Measurements from ENCODE around the gene SLC25A19. TPM values are rescaled to one million over a fixed set of nuclear protein-coding genes. Genes with fewer than 3 reads are reported as not detected.

The SLC25A19 gene
- total and polyA plus RNA-seq, 2 of the 8 experiments (the other 6 are each of a cell fraction or from before 2014, with no cell fraction given) = 28.6 to 32.6 TPM

DNA sequence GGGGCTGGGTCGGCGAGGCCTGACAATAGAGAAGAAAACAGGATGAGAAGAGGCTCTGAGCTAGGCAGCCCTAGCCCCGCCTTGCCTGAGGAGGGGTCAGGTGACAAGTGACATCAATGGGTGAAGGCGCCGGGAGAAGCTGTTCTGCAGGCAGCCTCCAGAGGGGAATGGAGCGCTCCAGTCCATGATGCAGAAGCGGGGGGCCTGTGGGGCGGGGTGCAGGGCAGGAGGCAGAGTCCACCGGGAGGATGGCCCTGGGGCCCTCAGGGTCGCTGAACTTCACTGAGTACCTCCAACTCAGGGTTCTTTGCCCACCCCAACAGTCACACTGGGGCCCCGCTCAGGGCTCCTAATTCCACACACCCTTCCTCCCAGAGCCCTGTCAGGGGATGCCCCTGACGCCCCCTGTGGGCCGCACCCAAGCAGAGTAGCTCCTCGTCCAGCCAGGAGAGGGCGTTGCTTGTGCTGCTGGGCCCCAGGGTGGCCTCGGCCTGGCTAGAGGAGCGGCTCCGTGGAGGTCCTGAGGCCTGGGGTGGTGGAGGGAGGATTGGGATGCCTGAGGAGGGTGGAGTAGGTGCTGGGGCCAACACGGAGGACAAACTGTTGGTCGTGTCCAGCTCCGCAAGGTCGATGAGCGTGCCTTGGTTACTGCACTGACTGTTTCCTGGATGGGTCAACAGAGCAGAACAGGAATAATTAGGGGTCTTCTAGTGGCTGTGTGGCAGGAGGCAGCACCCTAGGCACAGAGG, 48.7 kb downstream of the SLC25A19 start:
- H2BK12ac ChIP-seq (ENCODE audit: low read depth, low read length) = 0 out of 2 replicates have a peak overlapping the region, but pooled peaks have one; percentile 17
- H3K14ac ChIP-seq (ENCODE audit: insufficient read length) = no peak overlapping the region
- no peak overlapping the region for H3K9ac ChIP-seq (replicated peaks in 1 of 4; ENCODE audit: extremely low read depth in 1 of 4, low read depth in 3 of 4, low read length in 3 of 4)
- H2BK20ac ChIP-seq (ENCODE audit: low read length) = no peak overlapping the region
- WGBS, 2 experiments (ENCODE audit: extremely low coverage in 1 of 2, insufficient coverage in 1 of 2, insufficient read length in 1 of 2, insufficient replicate concordance in 2 of 2, low coverage in 1 of 2, low lambda C conversion rate in 2 of 2, missing lambda C conversion rate in 1 of 2) = 63% methylated on average over 23 of the region's 23 CpGs; no CpG with 5 or more reads in 1 of the 2 experiments
- H3K4me2 ChIP-seq (ENCODE audit: insufficient read depth in 1 of 2, low read depth in 2 of 2, low read length in 2 of 2) = peak overlapping the region in 1 of 2 experiments; percentile 18; a peak in 1 of 4 replicates
- H3K23me2 ChIP-seq (ENCODE audit: low read depth, low read length) = no peaks in the 10 kb centered on the region
- no peak overlapping the region for H2BK120ac ChIP-seq (replicated peaks; ENCODE audit: low read depth, low read length)
- DNase-seq (ENCODE audit: low read depth in 1 of 2, low spot score in 2 of 2) (peak in 1 of 2 experiments; percentile 91), FAIRE-seq (no peak)
- H3K27me3 ChIP-seq (replicated peaks in 1 of 4; ENCODE audit: control insufficient read depth in 3 of 4, extremely low read depth in 1 of 4, insufficient read depth in 3 of 4, low read length in 3 of 4) = no peaks in the 10 kb centered on the region
- no peak overlapping the region for H2AFZ ChIP-seq (ENCODE audit: low read length)
- H3K18ac ChIP-seq (ENCODE audit: extremely low read depth, low read length) = no peak overlapping the region
- H2BK15ac ChIP-seq (ENCODE audit: low read length) = no peak overlapping the region
- H4K91ac ChIP-seq (replicated peaks; ENCODE audit: insufficient read length, low read length) = peak overlapping the region; percentile 5
- H3K23ac ChIP-seq (ENCODE audit: insufficient read length) = no peak overlapping the region
- no peak overlapping the region for H3K56ac ChIP-seq (replicated peaks; ENCODE audit: insufficient read length, low read depth, low read length)
- no peaks in the 10 kb centered on the region for H3K79me1 ChIP-seq (ENCODE audit: low read depth, low read length)
- H2BK5ac ChIP-seq (ENCODE audit: low read depth, low read length) = peak overlapping the region; percentile 44; the same call in 1 of the 2 replicates
- H2AK5ac ChIP-seq (ENCODE audit: low read depth, low read length) = no peak overlapping the region
- peaks cover 14 to 29% of the 10 kb centered on the region in 2 experiments for H4K20me1 ChIP-seq (replicated peaks in 1 of 2; ENCODE audit: control insufficient read depth in 1 of 2, insufficient read depth in 2 of 2, low read length in 2 of 2)
- no peak overlapping the region for H3K4me3 ChIP-seq (ENCODE audit: extremely low read depth in 1 of 4, insufficient read depth in 2 of 4, low read depth in 3 of 4, low read length in 4 of 4)
- no peaks in the 10 kb centered on the region for H3K79me2 ChIP-seq (ENCODE audit: control insufficient read depth in 1 of 2, insufficient read depth in 2 of 2, low read length in 2 of 2)
- no peaks in the 10 kb centered on the region for H3K9me3 ChIP-seq (ENCODE audit: insufficient read depth in 2 of 2, low read depth in 1 of 2, low read length in 1 of 2)
- CTCF ChIA-PET (ENCODE audit: partially characterized antibody) = interaction anchor here (0.6 to 16.5 kb wide), 69 partner anchors 9 to 498 kb away, joined by 3 to 369 read pairs (median 5); partner anchors contain the start of genes GGA3, GRB2, MIF4GD and MRPS7
- peaks cover 28 to 69% (median 62%) of the 10 kb centered on the region in 4 experiments for H3K36me3 ChIP-seq (ENCODE audit: control insufficient read depth in 2 of 4, insufficient read depth in 4 of 4, low read length in 3 of 4)
- no peak overlapping the region; the same call in 1 of the 2 replicates for H3K27ac ChIP-seq (ENCODE audit: low read depth, low read length)
- H4K8ac ChIP-seq (ENCODE audit: extremely low read depth, insufficient read depth, low read length) = peak overlapping the region; percentile 76
- no peak overlapping the region for H3K4ac ChIP-seq (replicated peaks; ENCODE audit: insufficient read length, low read depth, low read length)
- H4K5ac ChIP-seq (ENCODE audit: insufficient read length, low read depth, low read length) = no peak overlapping the region
- peaks cover 0 to 4% (median 0%) of the 10 kb centered on the region in 4 experiments; a peak in 3 of 7 replicates for H3K4me1 ChIP-seq (replicated peaks in 1 of 4; ENCODE audit: control insufficient read depth in 3 of 4, insufficient read depth in 4 of 4, low read length in 3 of 4)
- POLR2A ChIA-PET (ENCODE audit: partially characterized antibody) = interaction anchor here (0.5 to 6.3 kb wide), 21 partner anchors 9 to 258 kb away, joined by 3 to 53 read pairs (median 4); partner anchors contain the start of genes ARMC7, GGA3, MIF4GD and MRPS7
- TF ChIP-seq, protein P1, sequence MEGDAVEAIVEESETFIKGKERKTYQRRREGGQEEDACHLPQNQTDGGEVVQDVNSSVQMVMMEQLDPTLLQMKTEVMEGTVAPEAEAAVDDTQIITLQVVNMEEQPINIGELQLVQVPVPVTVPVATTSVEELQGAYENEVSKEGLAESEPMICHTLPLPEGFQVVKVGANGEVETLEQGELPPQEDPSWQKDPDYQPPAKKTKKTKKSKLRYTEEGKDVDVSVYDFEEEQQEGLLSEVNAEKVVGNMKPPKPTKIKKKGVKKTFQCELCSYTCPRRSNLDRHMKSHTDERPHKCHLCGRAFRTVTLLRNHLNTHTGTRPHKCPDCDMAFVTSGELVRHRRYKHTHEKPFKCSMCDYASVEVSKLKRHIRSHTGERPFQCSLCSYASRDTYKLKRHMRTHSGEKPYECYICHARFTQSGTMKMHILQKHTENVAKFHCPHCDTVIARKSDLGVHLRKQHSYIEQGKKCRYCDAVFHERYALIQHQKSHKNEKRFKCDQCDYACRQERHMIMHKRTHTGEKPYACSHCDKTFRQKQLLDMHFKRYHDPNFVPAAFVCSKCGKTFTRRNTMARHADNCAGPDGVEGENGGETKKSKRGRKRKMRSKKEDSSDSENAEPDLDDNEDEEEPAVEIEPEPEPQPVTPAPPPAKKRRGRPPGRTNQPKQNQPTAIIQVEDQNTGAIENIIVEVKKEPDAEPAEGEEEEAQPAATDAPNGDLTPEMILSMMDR (IDR thresholded peaks at IDR 0.05; ENCODE audit: control extremely low read depth in 1 of 3, insufficient read depth in 1 of 3, low read depth in 1 of 3, low read length in 3 of 3) = peak; percentile 94 to 100 (median 100)
- TF ChIP-seq SIN3A (conservative IDR thresholded peaks at IDR 0.05 in 1 of 2, IDR thresholded peaks at IDR 0.05 in 1 of 2; ENCODE audit: low read depth in 1 of 2, low read length in 2 of 2) (peak in 1 of 2 experiments; percentile 50; a peak in 1 of 4 replicates), CHD1 (IDR thresholded peaks at IDR 0.05; ENCODE audit: low read depth, low read length) (no peak), TCF12 (IDR thresholded peaks at IDR 0.05; ENCODE audit: low read depth, low read length) (no peak), CREB1 (IDR thresholded peaks at IDR 0.05) (peak; percentile 50)
- TF ChIP-seq, protein P2, sequence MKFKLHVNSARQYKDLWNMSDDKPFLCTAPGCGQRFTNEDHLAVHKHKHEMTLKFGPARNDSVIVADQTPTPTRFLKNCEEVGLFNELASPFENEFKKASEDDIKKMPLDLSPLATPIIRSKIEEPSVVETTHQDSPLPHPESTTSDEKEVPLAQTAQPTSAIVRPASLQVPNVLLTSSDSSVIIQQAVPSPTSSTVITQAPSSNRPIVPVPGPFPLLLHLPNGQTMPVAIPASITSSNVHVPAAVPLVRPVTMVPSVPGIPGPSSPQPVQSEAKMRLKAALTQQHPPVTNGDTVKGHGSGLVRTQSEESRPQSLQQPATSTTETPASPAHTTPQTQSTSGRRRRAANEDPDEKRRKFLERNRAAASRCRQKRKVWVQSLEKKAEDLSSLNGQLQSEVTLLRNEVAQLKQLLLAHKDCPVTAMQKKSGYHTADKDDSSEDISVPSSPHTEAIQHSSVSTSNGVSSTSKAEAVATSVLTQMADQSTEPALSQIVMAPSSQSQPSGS (IDR thresholded peaks at IDR 0.05; ENCODE audit: low read length) = peak; percentile 75
